BLaER1 treated with 17β-estradiol and CSF1 and Interleukin-3, amounts not matched to agents 10 nM and 100 nM (cell line): Measurements from ENCODE around the gene PLPP4.

Experiments
- H3K27ac ChIP-seq, 11 experiments: shearing (Covaris generic); formaldehyde crosslinking; 2 replicates each; pipeline ENCODE4 v1.8.1; 2022
- H3K27me3 ChIP-seq, 11 experiments: shearing (Covaris generic); formaldehyde crosslinking; 2 replicates each; pipeline ENCODE4 v1.8.1; 2022
- H3K36me3 ChIP-seq, 11 experiments: shearing (Covaris generic); formaldehyde crosslinking; 2 replicates each; pipeline ENCODE4 v1.8.1; 2022
- H3K4me1 ChIP-seq, 10 experiments: shearing (Covaris generic); formaldehyde crosslinking; 2 replicates each; pipeline ENCODE4 v1.8.1; 2022
- H3K4me2 ChIP-seq, 11 experiments: shearing (Covaris generic); formaldehyde crosslinking; 2 replicates each; pipeline ENCODE4 v1.8.1; 2022
- H3K4me3 ChIP-seq, 10 experiments: shearing (Covaris generic); formaldehyde crosslinking; 2 replicates each; pipeline ENCODE4 v1.8.1; 2022
- H3K9ac ChIP-seq, 11 experiments: shearing (Covaris generic); formaldehyde crosslinking; 2 replicates each; pipeline ENCODE4 v1.8.1; 2022
- H3K9me3 ChIP-seq, 11 experiments: shearing (Covaris generic); formaldehyde crosslinking; replicated peaks in 1 of 11; 2 replicates each; pipeline ENCODE4 v1.8.1; 2022
- H4K20me1 ChIP-seq, 11 experiments: shearing (Covaris generic); formaldehyde crosslinking; 2 replicates each; pipeline ENCODE4 v1.8.1; 2022
- Cebpa-rat ChIP-seq, 11 experiments: shearing (Covaris generic); IDR thresholded peaks; 2 replicates each; pipeline ENCODE4 v1.8.1; 2022

The PLPP4 gene

DNA sequence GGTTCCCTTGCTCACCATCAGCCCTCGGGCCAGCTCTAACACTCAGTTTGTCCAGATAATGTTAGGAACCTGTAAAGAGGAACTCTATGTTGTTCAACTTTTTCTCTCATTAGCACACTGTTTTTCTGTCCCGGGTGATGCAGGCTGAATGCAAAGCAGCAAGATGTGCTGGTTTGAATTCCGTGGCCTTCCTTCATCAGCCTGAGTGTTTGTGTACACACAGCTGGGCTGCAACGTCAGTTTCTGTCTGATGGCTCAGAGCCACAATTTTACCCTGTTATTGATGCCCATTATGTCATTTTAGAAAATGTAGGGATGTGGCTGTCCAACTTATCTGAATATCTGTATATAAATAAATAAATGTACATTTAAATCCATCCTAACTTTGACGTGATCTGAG is 152.0 kb downstream of the PLPP4 start:
- TF ChIP-seq Cebpa-rat (IDR thresholded peaks at IDR 0.05) = no peak

DNA sequence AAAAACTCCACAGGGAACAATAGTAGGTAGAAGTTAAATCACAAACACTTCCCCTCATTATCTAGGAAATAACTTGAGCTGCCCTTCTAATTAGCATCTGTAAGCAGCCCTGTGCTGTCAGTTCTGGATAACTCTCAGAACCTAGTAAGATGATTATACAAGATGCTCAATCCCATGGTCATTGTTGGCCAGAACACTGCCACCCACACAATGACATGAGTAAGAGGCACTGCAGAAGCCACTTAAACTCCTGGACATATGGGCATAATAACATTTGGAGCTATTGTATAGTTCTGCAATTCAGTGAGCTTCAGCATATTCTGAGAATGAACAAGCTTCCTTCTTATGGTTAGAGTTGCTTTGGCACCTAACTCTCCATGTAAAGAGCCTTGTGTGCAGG is 153.8 kb downstream of the PLPP4 start:
- no peak overlapping the region for H3K27ac ChIP-seq
- no peak overlapping the region for H3K4me2 ChIP-seq
- no peak overlapping the region for H3K4me3 ChIP-seq
- H3K36me3 ChIP-seq = no peaks in the 10 kb centered on the region
- H3K9me3 ChIP-seq = peaks cover 5 to 19% (median 6%) of the 10 kb centered on the region in 11 experiments; a peak in 14 of 22 replicates
- no peaks in the 10 kb centered on the region for H3K4me1 ChIP-seq
- no peaks in the 10 kb centered on the region for H4K20me1 ChIP-seq
- TF ChIP-seq Cebpa-rat (IDR thresholded peaks at IDR 0.05) = no peak
- H3K9ac ChIP-seq = no peak overlapping the region
- H3K27me3 ChIP-seq = no peaks in the 10 kb centered on the region

More for the DNA sequence above, 152.0 kb downstream of the PLPP4 start:
- H3K36me3 ChIP-seq = no peaks in the 10 kb centered on the region
- H3K4me2 ChIP-seq = no peak overlapping the region
- no peak overlapping the region for H3K9ac ChIP-seq
- H3K4me3 ChIP-seq = no peak overlapping the region
- no peaks in the 10 kb centered on the region for H3K4me1 ChIP-seq
- no peaks in the 10 kb centered on the region for H3K27me3 ChIP-seq
- no peaks in the 10 kb centered on the region for H4K20me1 ChIP-seq
- peaks cover 0 to 8% (median 4%) of the 10 kb centered on the region in 11 experiments; a peak in 4 of 22 replicates for H3K9me3 ChIP-seq
- H3K27ac ChIP-seq = no peak overlapping the region

DNA sequence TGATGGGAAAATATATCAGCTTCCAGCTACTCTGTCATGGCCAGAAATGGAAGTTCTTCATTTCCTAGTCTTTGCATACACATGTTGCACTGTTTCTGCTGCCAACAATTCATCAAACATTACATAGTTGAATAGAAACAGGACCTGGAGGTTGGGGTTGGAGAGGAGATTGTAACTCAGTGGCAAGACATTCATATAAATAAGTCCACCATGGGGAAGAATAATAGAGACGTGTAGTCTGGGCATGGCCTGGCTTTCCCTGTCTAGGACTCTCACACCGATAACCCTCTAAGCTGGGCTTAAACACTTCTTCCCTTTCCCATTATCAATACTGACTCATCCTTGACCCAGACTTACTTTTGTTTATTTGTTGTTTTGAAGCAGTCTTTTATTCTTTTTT is 155.7 kb downstream of the PLPP4 start:
- no peak overlapping the region for H3K4me2 ChIP-seq
- H3K27me3 ChIP-seq = no peaks in the 10 kb centered on the region
- no peak overlapping the region for H3K4me3 ChIP-seq
- no peaks in the 10 kb centered on the region for H3K4me1 ChIP-seq
- H3K36me3 ChIP-seq = no peaks in the 10 kb centered on the region
- no peak overlapping the region for H3K9ac ChIP-seq
- no peak for TF ChIP-seq Cebpa-rat (IDR thresholded peaks at IDR 0.05)
- peaks cover 11 to 32% (median 20%) of the 10 kb centered on the region in 11 experiments; a peak in 19 of 22 replicates for H3K9me3 ChIP-seq
- no peaks in the 10 kb centered on the region for H4K20me1 ChIP-seq
- no peak overlapping the region for H3K27ac ChIP-seq

DNA sequence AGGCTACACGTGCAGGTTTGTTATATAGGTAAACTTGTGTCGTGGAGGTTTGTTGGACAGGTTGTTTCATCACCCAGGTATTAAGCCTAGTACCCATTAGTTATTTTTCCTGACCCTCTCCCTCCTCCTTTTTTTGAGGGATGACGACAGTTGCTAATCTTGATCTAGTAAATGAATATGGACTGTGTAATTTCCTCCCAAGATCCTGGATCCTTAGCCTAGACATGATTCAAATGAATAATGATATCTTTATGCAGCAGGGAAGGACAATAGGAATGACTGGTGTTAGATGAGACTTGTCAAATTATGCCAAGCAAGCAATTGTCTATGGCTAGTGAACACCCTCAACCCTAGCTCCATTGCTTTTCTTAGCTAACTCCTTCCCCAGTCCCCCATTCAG is 156.2 kb downstream of the PLPP4 start:
- no peaks in the 10 kb centered on the region for H3K36me3 ChIP-seq

DNA sequence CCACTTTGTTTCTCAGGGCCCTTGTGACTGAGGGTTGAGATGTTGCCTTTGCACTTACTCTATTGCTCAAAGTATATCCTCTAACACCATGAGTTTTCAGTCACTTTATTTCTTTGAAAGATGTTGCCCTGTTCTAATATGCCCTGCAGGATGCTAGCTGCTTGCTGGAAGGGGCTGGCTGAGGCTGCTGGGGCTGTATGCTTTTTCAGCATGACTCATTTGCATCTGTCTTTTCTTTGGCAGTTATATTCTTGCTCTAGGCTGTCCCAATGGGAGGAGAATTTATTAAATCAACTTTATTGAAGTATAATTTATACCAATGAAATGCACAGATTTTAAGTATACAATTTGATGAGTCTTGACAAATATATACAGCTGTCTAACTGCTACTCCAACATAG is 157.7 kb downstream of the PLPP4 start:
- no peak for TF ChIP-seq Cebpa-rat (IDR thresholded peaks at IDR 0.05)
- H3K4me3 ChIP-seq = no peak overlapping the region
- no peaks in the 10 kb centered on the region for H3K4me1 ChIP-seq
- no peak overlapping the region for H3K4me2 ChIP-seq
- no peaks in the 10 kb centered on the region for H3K27me3 ChIP-seq
- H4K20me1 ChIP-seq = no peaks in the 10 kb centered on the region
- peaks cover 15 to 31% (median 23%) of the 10 kb centered on the region in 11 experiments; a peak in 19 of 22 replicates for H3K9me3 ChIP-seq
- H3K9ac ChIP-seq = no peak overlapping the region
- no peak overlapping the region for H3K27ac ChIP-seq
- H3K36me3 ChIP-seq = no peaks in the 10 kb centered on the region

More for the DNA sequence above, 156.2 kb downstream of the PLPP4 start:
- H4K20me1 ChIP-seq = no peaks in the 10 kb centered on the region
- TF ChIP-seq Cebpa-rat (IDR thresholded peaks at IDR 0.05) = no peak
- no peak overlapping the region for H3K4me2 ChIP-seq
- H3K9me3 ChIP-seq = peaks cover 15 to 33% (median 23%) of the 10 kb centered on the region in 11 experiments; a peak in 19 of 22 replicates
- no peak overlapping the region for H3K9ac ChIP-seq
- no peaks in the 10 kb centered on the region for H3K4me1 ChIP-seq
- H3K4me3 ChIP-seq = no peak overlapping the region
- H3K27ac ChIP-seq = no peak overlapping the region
- H3K27me3 ChIP-seq = no peaks in the 10 kb centered on the region

DNA sequence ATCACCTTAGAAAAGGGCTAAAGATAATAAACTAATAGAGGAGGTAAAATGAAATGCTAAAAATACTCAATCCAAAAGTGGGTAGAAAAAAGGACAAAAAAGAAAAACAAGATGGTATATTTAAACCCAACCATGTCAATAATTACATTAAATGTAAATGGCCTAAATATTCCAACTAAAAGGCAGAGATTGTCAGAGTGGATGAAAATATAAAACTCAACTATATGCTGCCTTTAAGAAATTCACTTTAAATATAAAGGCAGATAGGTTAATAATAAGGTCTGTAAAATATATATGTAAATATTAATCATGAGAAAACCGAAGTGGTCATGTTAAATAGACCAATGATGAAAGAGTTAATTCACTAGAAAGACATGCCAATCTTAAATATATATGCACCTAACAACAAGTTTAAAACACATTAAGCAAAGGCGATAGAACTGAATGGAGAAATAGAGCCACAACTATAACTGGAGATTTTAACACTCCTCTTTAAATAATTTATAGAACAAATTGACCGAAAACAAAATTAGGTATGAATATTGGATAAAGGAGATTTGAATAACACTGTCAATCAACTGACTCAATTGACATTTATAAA is 159.4 kb downstream of the PLPP4 start:
- peaks cover 15 to 31% (median 23%) of the 10 kb centered on the region in 11 experiments; a peak in 19 of 22 replicates for H3K9me3 ChIP-seq
- H3K4me2 ChIP-seq = no peak overlapping the region
- no peaks in the 10 kb centered on the region for H4K20me1 ChIP-seq
- no peak overlapping the region for H3K27ac ChIP-seq
- no peak overlapping the region for H3K9ac ChIP-seq
- no peak overlapping the region for H3K4me3 ChIP-seq
- H3K36me3 ChIP-seq = no peaks in the 10 kb centered on the region
- H3K27me3 ChIP-seq = no peaks in the 10 kb centered on the region
- no peaks in the 10 kb centered on the region for H3K4me1 ChIP-seq
- no peak for TF ChIP-seq Cebpa-rat (IDR thresholded peaks at IDR 0.05)

DNA sequence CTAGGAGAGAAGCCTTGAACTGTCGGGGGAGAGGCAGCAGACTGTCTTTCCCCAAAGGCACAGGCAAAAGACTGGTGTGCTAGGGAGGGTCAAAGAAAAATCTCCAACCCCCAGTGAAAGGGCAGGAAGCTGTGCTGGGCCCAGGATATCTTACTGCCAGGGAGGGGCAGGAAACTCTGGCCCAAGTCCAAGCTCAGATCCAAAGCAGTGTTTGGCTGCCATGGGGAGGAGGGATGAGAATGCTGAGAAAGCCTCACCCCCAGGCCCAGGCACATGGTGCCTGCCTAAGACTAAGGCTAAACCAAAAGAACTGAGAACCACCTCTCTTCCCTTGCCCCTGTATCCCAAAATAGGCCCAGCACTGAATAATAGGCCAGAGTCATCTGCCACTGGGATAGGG is 171.2 kb downstream of the PLPP4 start:
- Histone ChIP-seq H3K27ac (no peak overlapping the region), H3K9me3 (no peaks in the 10 kb centered on the region), H3K9ac (no peak overlapping the region), H3K27me3 (no peaks in the 10 kb centered on the region), H3K4me3 (no peak overlapping the region), H3K4me1 (no peaks in the 10 kb centered on the region), H3K4me2 (no peak overlapping the region), H3K36me3 (no peaks in the 10 kb centered on the region), H4K20me1 (no peaks in the 10 kb centered on the region)
- no peak for TF ChIP-seq Cebpa-rat (IDR thresholded peaks at IDR 0.05)

DNA sequence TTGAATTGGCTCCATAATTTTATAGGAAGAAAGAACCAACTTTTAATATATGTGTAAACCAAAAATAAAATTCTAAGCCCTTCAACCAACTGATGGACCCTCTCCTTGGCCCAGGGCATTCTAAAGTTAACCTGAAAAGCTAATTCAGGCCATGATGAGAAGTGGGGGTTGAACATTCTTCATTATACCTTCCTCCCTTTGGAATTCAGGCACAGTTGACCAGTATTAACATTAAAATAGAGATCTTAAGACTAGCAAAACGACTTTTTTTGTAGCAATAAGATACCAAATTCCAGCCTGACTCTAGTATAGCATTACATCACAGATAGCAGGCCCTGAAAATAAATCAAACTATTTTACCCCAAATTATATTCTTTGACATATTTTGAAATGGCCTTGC is 173.2 kb downstream of the PLPP4 start:
- Histone ChIP-seq H3K4me1 (no peaks in the 10 kb centered on the region), H3K27ac (no peak overlapping the region), H3K4me2 (no peak overlapping the region), H4K20me1 (no peaks in the 10 kb centered on the region), H3K9ac (no peak overlapping the region), H3K36me3 (no peaks in the 10 kb centered on the region), H3K27me3 (no peaks in the 10 kb centered on the region), H3K4me3 (no peak overlapping the region), H3K9me3 (no peaks in the 10 kb centered on the region)
- no peak for TF ChIP-seq Cebpa-rat (IDR thresholded peaks at IDR 0.05)

DNA sequence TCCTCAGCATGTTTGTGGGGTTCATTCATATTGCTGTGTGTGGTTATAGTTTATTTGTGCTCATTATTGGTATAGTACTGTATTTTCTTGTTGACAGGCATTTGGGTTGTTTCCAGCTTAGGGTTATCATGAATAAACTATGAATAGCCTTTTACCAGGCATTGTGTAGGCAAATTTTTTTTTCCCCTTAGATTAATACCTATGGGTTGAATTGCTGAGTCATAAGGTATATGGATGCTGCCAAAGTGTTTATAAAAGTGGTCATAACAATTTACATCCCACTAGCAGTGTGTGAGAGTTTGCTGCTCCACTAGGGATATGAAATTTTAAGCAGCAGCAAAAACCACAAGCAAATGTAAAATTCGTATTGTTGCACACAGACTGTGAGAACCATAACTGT is 175.0 kb downstream of the PLPP4 start:
- Histone ChIP-seq H3K9me3 (no peaks in the 10 kb centered on the region), H3K4me3 (no peak overlapping the region), H3K9ac (no peak overlapping the region), H3K36me3 (no peaks in the 10 kb centered on the region), H3K27ac (no peak overlapping the region), H3K4me2 (no peak overlapping the region), H3K4me1 (no peaks in the 10 kb centered on the region), H3K27me3 (no peaks in the 10 kb centered on the region), H4K20me1 (no peaks in the 10 kb centered on the region)
- TF ChIP-seq Cebpa-rat (IDR thresholded peaks at IDR 0.05) = no peak

DNA sequence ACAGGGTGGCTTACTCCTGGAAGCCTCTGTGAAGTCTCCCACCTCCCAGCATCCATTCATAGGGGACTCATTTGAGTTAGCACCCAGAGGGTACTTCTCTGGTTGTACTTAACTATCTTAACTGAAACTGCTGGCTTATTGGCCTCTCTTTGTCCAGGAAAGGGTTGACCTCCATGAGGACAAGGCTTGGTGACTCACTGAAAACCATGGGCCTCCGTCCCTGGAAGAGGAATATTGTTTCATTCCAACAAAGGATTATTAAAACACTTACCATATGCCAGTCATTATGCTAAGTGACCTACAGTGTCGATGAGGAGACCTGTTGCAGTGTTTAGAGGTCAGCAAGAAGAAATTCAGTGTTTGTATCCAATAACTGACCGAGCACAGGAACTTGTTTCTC is 175.9 kb downstream of the PLPP4 start:
- no peak overlapping the region for H3K4me2 ChIP-seq
- H3K27me3 ChIP-seq = no peaks in the 10 kb centered on the region
- no peak overlapping the region for H3K9ac ChIP-seq
- H3K4me1 ChIP-seq = no peaks in the 10 kb centered on the region
- TF ChIP-seq Cebpa-rat (IDR thresholded peaks at IDR 0.05) = no peak
- no peaks in the 10 kb centered on the region for H3K36me3 ChIP-seq
- no peak overlapping the region for H3K27ac ChIP-seq
- H3K9me3 ChIP-seq = no peaks in the 10 kb centered on the region
- no peaks in the 10 kb centered on the region for H4K20me1 ChIP-seq
- no peak overlapping the region for H3K4me3 ChIP-seq
